ENCODE measurements around the gene UBAP2.

UBAP2 gene

GRCh38 chr9:34010979-34011378 lies 37.7 kb downstream of the UBAP2 start:
- Histone ChIP-seq H3K36me3 (ENCODE audit: low read depth) (peaks cover 53% of the 10 kb centered on the region), H3K27ac (ENCODE audit: poor library complexity, severe bottlenecking) (no peak overlapping the region), H3K9me3 (ENCODE audit: severe bottlenecking) (no peaks in the 10 kb centered on the region), H3K27me3 (ENCODE audit: insufficient read depth, poor library complexity, severe bottlenecking) (no peaks in the 10 kb centered on the region), H3K4me3 (ENCODE audit: severe bottlenecking) (no peak overlapping the region), H3K4me1 (ENCODE audit: insufficient read depth, poor library complexity, severe bottlenecking) (no peaks in the 10 kb centered on the region)
- peak; percentile 51 for TF ChIP-seq CTCF (IDR thresholded peaks at IDR 0.05; ENCODE audit: poor library complexity, severe bottlenecking)
- DNase-seq (ENCODE audit: low spot score) (no peak), ATAC-seq (ENCODE audit: low read depth) (no peak)

- H3K4me1 ChIP-seq (ENCODE audit: insufficient read depth, poor library complexity, severe bottlenecking), result no peaks in the 10 kb centered on the region
- peaks cover 60% of the 10 kb centered on the region for H3K36me3 ChIP-seq (ENCODE audit: low read depth)
- DNase-seq (ENCODE audit: low spot score) (no peak), ATAC-seq (ENCODE audit: low read depth) (no peak)
- H3K27ac ChIP-seq (ENCODE audit: poor library complexity, severe bottlenecking), result no peak overlapping the region
- no peak for TF ChIP-seq CTCF (IDR thresholded peaks at IDR 0.05; ENCODE audit: poor library complexity, severe bottlenecking)
- no peaks in the 10 kb centered on the region for H3K9me3 ChIP-seq (ENCODE audit: severe bottlenecking)
- H3K27me3 ChIP-seq (ENCODE audit: insufficient read depth, poor library complexity, severe bottlenecking), result no peaks in the 10 kb centered on the region
- H3K4me3 ChIP-seq (ENCODE audit: severe bottlenecking), result no peak overlapping the region
Measured at GRCh38 chr9:34001951-34002350, 46.7 kb downstream of the UBAP2 start.

GRCh38 chr9:34001298-34001697 lies 47.4 kb downstream of the UBAP2 start:
- Histone ChIP-seq H3K27ac (ENCODE audit: poor library complexity, severe bottlenecking) (no peak overlapping the region), H3K9me3 (ENCODE audit: severe bottlenecking) (no peaks in the 10 kb centered on the region), H3K4me1 (ENCODE audit: insufficient read depth, poor library complexity, severe bottlenecking) (no peaks in the 10 kb centered on the region), H3K4me3 (ENCODE audit: severe bottlenecking) (no peak overlapping the region), H3K36me3 (ENCODE audit: low read depth) (peaks cover 60% of the 10 kb centered on the region), H3K27me3 (ENCODE audit: insufficient read depth, poor library complexity, severe bottlenecking) (no peaks in the 10 kb centered on the region)
- no peak for ATAC-seq (ENCODE audit: low read depth)
- DNase-seq (ENCODE audit: low spot score), result no peak
- TF ChIP-seq CTCF (IDR thresholded peaks at IDR 0.05; ENCODE audit: poor library complexity, severe bottlenecking), result no peak

GRCh38 chr9:33995449-33995848 lies 53.2 kb downstream of the UBAP2 start:
- Histone ChIP-seq H3K9me3 (ENCODE audit: severe bottlenecking) (no peaks in the 10 kb centered on the region), H3K27ac (ENCODE audit: poor library complexity, severe bottlenecking) (no peak overlapping the region), H3K4me1 (ENCODE audit: insufficient read depth, poor library complexity, severe bottlenecking) (no peaks in the 10 kb centered on the region), H3K27me3 (ENCODE audit: insufficient read depth, poor library complexity, severe bottlenecking) (no peaks in the 10 kb centered on the region), H3K4me3 (ENCODE audit: severe bottlenecking) (no peak overlapping the region), H3K36me3 (ENCODE audit: low read depth) (peaks cover 77% of the 10 kb centered on the region)
- TF ChIP-seq CTCF (IDR thresholded peaks at IDR 0.05; ENCODE audit: poor library complexity, severe bottlenecking), result no peak
- no peak for DNase-seq (ENCODE audit: low spot score)
- no peak for ATAC-seq (ENCODE audit: low read depth)

- H3K27ac ChIP-seq (ENCODE audit: poor library complexity, severe bottlenecking), result no peak overlapping the region
- H3K4me3 ChIP-seq (ENCODE audit: severe bottlenecking), result no peak overlapping the region
- H3K36me3 ChIP-seq (ENCODE audit: low read depth), result peaks cover 76% of the 10 kb centered on the region
- no peak for TF ChIP-seq CTCF (IDR thresholded peaks at IDR 0.05; ENCODE audit: poor library complexity, severe bottlenecking)
- H3K27me3 ChIP-seq (ENCODE audit: insufficient read depth, poor library complexity, severe bottlenecking), result no peaks in the 10 kb centered on the region
- ATAC-seq (ENCODE audit: low read depth), result no peak
- DNase-seq (ENCODE audit: low spot score), result no peak
- H3K9me3 ChIP-seq (ENCODE audit: severe bottlenecking), result no peaks in the 10 kb centered on the region
- no peaks in the 10 kb centered on the region for H3K4me1 ChIP-seq (ENCODE audit: insufficient read depth, poor library complexity, severe bottlenecking)
Measured at GRCh38 chr9:33993104-33993503, 55.6 kb downstream of the UBAP2 start.

All from RWPE2 (cell line).